HepG2 (cell line): ENCODE measurements around the gene HOXA1. TPM values are rescaled to one million over a fixed set of nuclear protein-coding genes. Genes with fewer than 3 reads are reported as not detected.

Experiments
- AHDC1 ChIP-seq: sonication (generic); formaldehyde crosslinking; IDR thresholded peaks from 2 replicates; pipeline ENCODE4 v1.5.1; 2020; ENCODE audit warnings: mild to moderate bottlenecking, missing genetic modification reagents, borderline replicate concordance
- ASH2L ChIP-seq: fragments of 300-600, 200-600 bp; sonication (generic); IDR thresholded peaks from 2 replicates; pipeline ENCODE4 v1.7.0; 2017; ENCODE audit warnings: low read depth, mild to moderate bottlenecking, moderate library complexity, mixed read lengths, low read length; ENCODE audit not compliant: insufficient read length
- CHD4 ChIP-seq: fragments of 200-600 bp; sonication (generic); IDR thresholded peaks from 2 replicates; pipeline ENCODE4 v1.7.0; 2017; ENCODE audit warnings: mild to moderate bottlenecking, low read length, borderline replicate concordance
- CREB1 ChIP-seq, 2 experiments: fragments of 450-650 bp in 1 of 2; IDR thresholded peaks; 2 replicates each; pipeline ENCODE4 v1.6.1; 2016 to 2017; ENCODE audit warnings: control low read depth in 1 of 2, mild to moderate bottlenecking in 1 of 2, missing compliant biosample characterization in 1 of 2, missing genetic modification characterization in 1 of 2
- HIVEP1 ChIP-seq: sonication (generic); formaldehyde crosslinking; IDR thresholded peaks from 2 replicates; pipeline ENCODE4 v1.4.0; 2020; ENCODE audit warnings: mild to moderate bottlenecking, missing genetic modification reagents
- HNF1B ChIP-seq: sonication (generic); formaldehyde crosslinking; IDR thresholded peaks from 2 replicates; pipeline ENCODE4 v1.5.1; 2020; ENCODE audit warnings: mild to moderate bottlenecking, moderate library complexity, missing genetic modification reagents
- MYC ChIP-seq: sonication (generic); formaldehyde crosslinking; IDR thresholded peaks from 2 replicates; pipeline ENCODE4 v1.9.0; 2021; ENCODE audit warnings: missing genetic modification reagents, borderline replicate concordance
- NCOA2 ChIP-seq: sonication (generic); formaldehyde crosslinking; IDR thresholded peaks from 2 replicates; pipeline ENCODE4 v1.8.0; 2022; ENCODE audit warnings: inconsistent platforms
- PBX2 ChIP-seq: IDR thresholded peaks from 2 replicates; pipeline ENCODE4 v1.6.1; 2016; ENCODE audit warnings: control low read depth
- RAD21 ChIP-seq: fragments of 450-650 bp; formaldehyde crosslinking; IDR thresholded peaks from 2 replicates; pipeline ENCODE4 v1.5.0; 2020; ENCODE audit warnings: mild to moderate bottlenecking
- RBAK ChIP-seq: sonication (generic); formaldehyde crosslinking; IDR thresholded peaks from 2 replicates; pipeline ENCODE4 v1.5.1; 2020; ENCODE audit warnings: mild to moderate bottlenecking, missing genetic modification reagents
- RFX1 ChIP-seq: fragments of 450-650 bp; IDR thresholded peaks from 2 replicates; pipeline ENCODE4 v1.6.1; 2017
- STAT5B ChIP-seq: sonication (generic); formaldehyde crosslinking; IDR thresholded peaks from 2 replicates; pipeline ENCODE4 v1.4.0; 2020; ENCODE audit warnings: missing genetic modification reagents
- TRAFD1 ChIP-seq: sonication (generic); formaldehyde crosslinking; IDR thresholded peaks from 2 replicates; pipeline ENCODE4 v1.5.1; 2020; ENCODE audit warnings: missing genetic modification reagents, mild to moderate bottlenecking, borderline replicate concordance
- WIZ ChIP-seq: sonication (generic); formaldehyde crosslinking; IDR thresholded peaks from 2 replicates; pipeline ENCODE4 v1.5.1; 2020; ENCODE audit warnings: mild to moderate bottlenecking, missing genetic modification reagents
- ZNF12 ChIP-seq: sonication (generic); formaldehyde crosslinking; IDR thresholded peaks from 2 replicates; pipeline ENCODE4 v1.5.0; 2020; ENCODE audit warnings: missing genetic modification reagents
- ZNF33A ChIP-seq: sonication (generic); formaldehyde crosslinking; IDR thresholded peaks from 2 replicates; pipeline ENCODE4 v1.5.1; 2020; ENCODE audit warnings: missing genetic modification reagents, mild to moderate bottlenecking, moderate library complexity, borderline replicate concordance
- ZNF382 ChIP-seq: sonication (generic); formaldehyde crosslinking; IDR thresholded peaks from 2 replicates; pipeline ENCODE4 v1.5.0; 2020; ENCODE audit warnings: missing genetic modification reagents, mild to moderate bottlenecking, borderline replicate concordance
- ZNF614 ChIP-seq: IDR thresholded peaks from 2 replicates; pipeline ENCODE4 v1.6.1; 2018; ENCODE audit warnings: missing biosample characterization, missing genetic modification reagents, inconsistent platforms, borderline replicate concordance
- ZNF629 ChIP-seq: sonication (generic); formaldehyde crosslinking; conservative IDR thresholded peaks from 2 replicates; pipeline ENCODE4 v1.5.0; 2020; ENCODE audit warnings: missing genetic modification reagents
- polyA plus RNA-seq, 8 experiments: library from polyadenylated mRNA; depleted of rRNA in 3 of 8; stranded (reverse) in 7 of 8; unstranded in 1 of 8; fragments of >200 nt; fragmentation: Illumina TruSeq in 4 of 8; extraction: Trizol in 4 of 8; gene quantifications; 2 replicates each; pipeline versions ENCODE4 v1.2.1 to v1.2.3, GENCODE V29; 2011 to 2016; ENCODE audit warnings: low read depth in 4 of 8, missing spikeins in 1 of 8, mixed read lengths in 1 of 8; ENCODE audit not compliant: insufficient read depth in 1 of 8
- total RNA-seq, 5 experiments: library from RNA; depleted of rRNA; stranded (reverse); fragments of >200 nt; fragmentation: Illumina TruSeq; extraction: Trizol; gene quantifications; 2 replicates each; pipeline ENCODE4 v1.2.3, GENCODE V29; 2016; ENCODE audit warnings: low read depth in 1 of 5

The HOXA1 gene
- total and polyA plus RNA-seq, 2 of the 13 experiments (the other 11 are each of a cell fraction or from before 2014, with no cell fraction given): 0.18 to 0.20 TPM

GRCh38 chr7:27133409-27134231, 37.8 kb upstream of the HOXA1 start (continued):
- TF ChIP-seq AHDC1 (no peak), HIVEP1 (no peak), CREB1 (IDR thresholded peaks at IDR 0.05) (no peak), CREB1 (CRISPR knock-in tag; IDR thresholded peaks at IDR 0.05) (peak; percentile 57), ZNF614 (CRISPR knock-in tag) (peak; percentile 39; the same call in 1 of the 2 replicates), CHD4 (no peak), HNF1B (CRISPR knock-in tag) (no peak), NCOA2 (CRISPR knock-in tag) (peak; percentile 66), ASH2L (peak; percentile 72), RAD21 (CRISPR knock-in tag) (0 out of 2 replicates have a peak, but pooled peaks have one; percentile 10), TRAFD1 (CRISPR knock-in tag) (no peak), ZNF12 (CRISPR knock-in tag) (no peak), ZNF629 (CRISPR knock-in tag) (no peak), MYC (no peak), STAT5B (CRISPR knock-in tag) (no peak), ZNF33A (CRISPR knock-in tag) (no peak), RFX1 (no peak), RBAK (CRISPR knock-in tag) (no peak), PBX2 (CRISPR knock-in tag) (no peak), WIZ (CRISPR knock-in tag) (no peak), ZNF382 (CRISPR knock-in tag) (no peak)
